ES-I3 (cell line): ENCODE data around the gene FIBCD1.

Experiments
- H3K36me3 ChIP-seq: 2 replicates; pipeline ENCODE4 v1.6.1; 2013; ENCODE audit warnings: mild to moderate bottlenecking, low read length, control low read depth, moderate library complexity; ENCODE audit not compliant: insufficient read depth
- H3K4me1 ChIP-seq: 2 replicates; pipeline ENCODE4 v1.6.1; 2013; ENCODE audit warnings: mild to moderate bottlenecking, control low read depth, low read length; ENCODE audit not compliant: insufficient read depth
- H3K9ac ChIP-seq: 2 replicates; pipeline ENCODE4 v1.6.1; 2013; ENCODE audit warnings: low read depth, mild to moderate bottlenecking, low read length, moderate library complexity
- H3K9me3 ChIP-seq: 2 replicates; pipeline ENCODE4 v1.6.1; 2013; ENCODE audit warnings: mild to moderate bottlenecking, low read length, moderate library complexity; ENCODE audit not compliant: control insufficient read depth, insufficient read depth

Gene FIBCD1

GRCh38 chr9:130865921-130866320, 73.1 kb downstream of the FIBCD1 start:
- no peaks in the 10 kb centered on the region for H3K9me3 ChIP-seq
- peaks cover 5% of the 10 kb centered on the region; the same call in 1 of the 2 replicates for H3K36me3 ChIP-seq
- H3K9ac ChIP-seq: no peak overlapping the region
- H3K4me1 ChIP-seq: no peaks in the 10 kb centered on the region; the same call in 1 of the 2 replicates

GRCh38 chr9:130864541-130864940, 74.5 kb downstream of the FIBCD1 start:
- Histone ChIP-seq H3K9me3 (no peaks in the 10 kb centered on the region), H3K36me3 (peaks cover 8% of the 10 kb centered on the region), H3K4me1 (peaks cover 7% of the 10 kb centered on the region), H3K9ac (no peak overlapping the region)

DNA sequence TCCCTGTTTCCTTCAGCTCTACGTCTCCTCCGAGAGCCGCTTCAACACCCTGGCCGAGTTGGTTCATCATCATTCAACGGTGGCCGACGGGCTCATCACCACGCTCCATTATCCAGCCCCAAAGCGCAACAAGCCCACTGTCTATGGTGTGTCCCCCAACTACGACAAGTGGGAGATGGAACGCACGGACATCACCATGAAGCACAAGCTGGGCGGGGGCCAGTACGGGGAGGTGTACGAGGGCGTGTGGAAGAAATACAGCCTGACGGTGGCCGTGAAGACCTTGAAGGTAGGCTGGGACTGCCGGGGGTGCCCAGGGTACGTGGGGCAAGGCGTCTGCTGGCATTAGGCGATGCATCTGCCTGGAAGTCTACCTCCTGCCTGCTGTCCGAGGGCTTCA, 76.3 kb downstream of the FIBCD1 start:
- H3K4me1 ChIP-seq: peaks cover 21% of the 10 kb centered on the region
- H3K9ac ChIP-seq: no peak overlapping the region
- no peaks in the 10 kb centered on the region for H3K9me3 ChIP-seq
- peaks cover 8% of the 10 kb centered on the region for H3K36me3 ChIP-seq

GRCh38 chr9:130862217-130862616, 76.8 kb downstream of the FIBCD1 start:
- Histone ChIP-seq H3K9me3 (no peaks in the 10 kb centered on the region), H3K9ac (no peak overlapping the region), H3K36me3 (peaks cover 8% of the 10 kb centered on the region), H3K4me1 (peaks cover 21% of the 10 kb centered on the region)

DNA sequence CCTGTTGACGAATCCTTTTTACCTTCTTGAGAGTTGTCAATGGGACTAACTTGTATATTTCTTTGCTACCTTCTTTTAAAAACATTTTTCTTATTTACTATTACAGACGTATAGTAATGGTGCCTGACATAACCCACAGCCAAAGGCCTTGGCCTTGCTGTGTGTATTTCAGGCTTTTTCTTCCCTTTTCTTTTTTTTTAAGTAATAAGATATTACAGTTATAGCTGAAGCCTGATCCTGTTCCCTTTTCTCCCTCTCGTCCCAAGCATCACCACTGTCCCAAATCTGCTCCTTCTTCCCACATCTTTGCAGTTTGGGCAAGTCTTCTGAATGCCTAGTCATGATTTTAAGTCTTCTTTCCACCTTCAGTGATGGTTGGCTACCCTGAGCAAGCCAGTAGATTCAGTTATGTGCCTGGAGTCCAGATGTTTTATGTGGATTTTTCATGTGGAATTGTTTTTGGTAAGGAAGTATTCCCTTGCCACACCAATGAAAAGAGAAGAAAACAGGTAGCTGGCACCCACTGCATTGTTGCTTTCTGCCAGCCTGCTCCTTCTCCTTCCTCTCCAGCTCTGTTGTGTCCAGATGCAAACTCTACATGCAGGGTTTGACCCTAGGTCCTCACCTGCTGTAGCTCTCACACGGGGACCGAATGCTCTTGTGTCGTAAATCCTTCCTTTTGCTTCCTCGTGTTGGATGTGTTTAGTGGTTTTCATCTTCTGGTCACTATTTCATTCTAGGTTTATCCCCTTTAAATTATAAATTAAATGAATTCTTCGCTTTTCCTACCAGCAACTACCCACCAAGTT, 77.5 kb downstream of the FIBCD1 start:
- no peak overlapping the region for H3K9ac ChIP-seq
- H3K9me3 ChIP-seq: no peaks in the 10 kb centered on the region
- peaks cover 11% of the 10 kb centered on the region for H3K36me3 ChIP-seq
- peaks cover 21% of the 10 kb centered on the region for H3K4me1 ChIP-seq

DNA sequence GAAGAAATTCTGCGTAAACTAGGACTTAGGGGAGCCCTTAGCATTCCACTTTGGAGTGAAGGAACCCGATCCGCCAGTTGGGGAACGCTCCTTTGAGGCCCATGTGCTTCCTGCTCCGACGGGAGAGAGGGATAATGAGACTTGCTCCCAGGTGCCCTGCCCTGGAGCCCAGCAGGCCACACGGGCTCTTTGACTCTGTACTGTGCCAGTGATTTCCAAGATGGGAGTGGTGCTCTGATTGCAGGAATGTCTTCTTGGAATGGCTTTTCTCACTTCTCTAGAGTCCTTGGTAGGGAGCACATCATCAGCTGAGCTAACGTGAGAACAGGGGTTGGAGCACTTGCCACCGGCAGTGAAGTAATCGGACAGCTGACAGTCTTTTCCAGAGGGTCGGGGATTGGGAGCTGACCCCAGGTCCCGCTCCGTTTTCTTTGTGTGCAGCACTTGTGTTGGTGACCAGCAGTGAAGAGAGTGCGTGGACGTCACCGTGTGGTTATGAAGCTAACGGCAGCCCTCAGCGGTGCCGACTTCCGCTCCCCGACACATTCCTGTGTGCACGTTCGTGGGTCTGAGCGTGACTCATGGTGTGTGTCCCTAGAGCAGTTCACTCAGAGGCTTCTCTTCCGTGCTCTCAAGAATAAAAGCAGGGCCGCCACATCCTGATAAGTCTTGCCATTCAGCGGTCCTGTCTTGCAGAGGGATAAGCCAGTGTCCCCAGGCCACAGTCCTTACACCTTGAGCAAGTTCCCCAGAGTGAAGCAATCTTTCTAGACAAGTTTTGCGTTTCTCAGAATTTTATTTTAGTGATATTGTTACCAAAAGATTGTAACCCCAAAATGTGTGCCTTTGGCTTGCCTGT, 78.4 kb downstream of the FIBCD1 start:
- peaks cover 12% of the 10 kb centered on the region for H3K36me3 ChIP-seq
- no peak overlapping the region for H3K9ac ChIP-seq
- H3K4me1 ChIP-seq: peaks cover 21% of the 10 kb centered on the region
- no peaks in the 10 kb centered on the region for H3K9me3 ChIP-seq

DNA sequence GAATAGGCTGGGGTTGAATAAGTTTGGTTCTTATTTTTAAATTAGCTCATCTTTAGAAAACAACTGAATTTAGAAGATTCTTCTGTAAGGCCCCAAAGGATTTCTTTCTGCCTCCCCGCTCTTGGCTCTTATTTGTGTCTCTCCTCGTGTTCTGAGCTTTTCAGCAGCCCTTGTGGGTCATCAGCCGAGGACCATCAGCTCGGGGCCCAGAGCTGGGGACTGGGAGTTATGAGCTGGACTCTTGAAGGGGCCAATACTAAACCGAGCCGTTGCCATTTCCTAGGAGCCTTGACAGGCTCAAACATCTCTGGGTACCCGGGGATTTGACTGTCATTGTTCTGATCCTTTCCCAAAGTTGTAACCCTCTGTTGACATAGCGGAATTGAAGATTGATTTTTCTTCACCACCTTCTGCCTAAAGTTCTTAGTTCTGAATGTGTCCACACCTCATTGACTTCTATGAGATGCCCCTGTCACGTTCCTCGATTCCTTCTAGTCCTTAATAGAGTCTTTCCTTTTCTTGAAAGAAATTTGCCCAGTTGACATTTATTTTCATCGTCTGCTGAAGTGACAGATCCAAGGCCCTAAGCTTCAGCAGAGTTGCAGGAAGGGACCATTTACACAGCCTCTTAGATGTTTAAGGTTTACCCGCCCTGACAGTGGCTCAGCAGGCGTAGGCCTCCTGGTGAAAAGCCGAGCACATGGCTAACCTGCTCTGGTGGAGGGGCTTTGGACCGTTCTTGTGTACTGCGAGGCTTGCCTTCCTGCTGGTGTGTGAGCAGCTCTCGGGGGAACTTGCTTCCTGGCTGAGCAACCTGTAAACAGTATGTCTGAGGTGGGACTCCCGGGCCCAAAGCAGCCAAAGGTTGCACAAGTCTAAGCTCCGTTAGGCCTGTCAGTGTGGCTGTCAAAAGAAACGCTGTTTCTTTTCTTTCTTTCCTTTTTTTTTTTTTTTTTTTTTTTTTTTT, 80.0 kb downstream of the FIBCD1 start:
- H3K9ac ChIP-seq: no peak overlapping the region
- no peaks in the 10 kb centered on the region for H3K9me3 ChIP-seq
- peaks cover 12% of the 10 kb centered on the region for H3K36me3 ChIP-seq
- peaks cover 21% of the 10 kb centered on the region for H3K4me1 ChIP-seq

DNA sequence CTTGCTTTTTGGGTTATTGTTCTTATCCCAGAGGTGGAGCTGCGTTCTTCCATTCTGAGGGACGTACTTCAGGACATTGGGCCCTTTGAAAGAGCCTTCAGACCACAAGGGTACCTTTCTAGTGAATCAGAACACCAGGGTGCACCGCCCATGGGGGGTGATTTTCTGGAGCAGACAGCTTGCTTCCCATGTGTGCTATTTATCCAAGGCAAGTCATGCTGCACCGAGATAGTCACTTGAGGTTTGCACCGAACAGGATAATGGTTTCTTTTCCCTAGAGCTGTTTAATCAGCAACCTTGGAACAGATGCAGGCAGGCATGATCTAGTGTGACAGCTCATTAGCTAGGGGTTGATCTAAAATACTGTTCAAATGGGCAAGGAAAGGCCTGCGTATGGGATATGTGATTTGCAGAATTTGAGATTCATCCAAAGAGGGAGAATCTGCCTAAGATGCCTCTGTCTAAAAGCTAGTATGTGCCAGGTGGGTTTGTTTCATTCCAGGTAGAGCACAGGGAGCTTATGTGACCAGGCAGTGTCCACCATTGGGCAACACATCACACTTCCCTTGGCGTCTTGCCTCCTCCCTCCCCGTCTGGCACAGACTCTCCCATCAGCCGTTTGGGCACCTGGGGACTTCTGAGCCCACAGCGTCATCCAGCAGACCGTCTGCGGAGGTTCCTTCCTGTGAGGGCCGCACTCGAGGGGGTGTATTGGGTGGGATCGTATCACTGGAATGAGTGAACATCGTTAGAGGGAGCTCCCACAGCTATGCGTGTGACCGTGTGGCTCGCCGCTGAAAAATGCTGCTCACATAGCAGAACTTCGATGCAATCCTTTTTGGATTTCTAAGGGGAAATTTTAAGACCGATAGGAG, 80.9 kb downstream of the FIBCD1 start:
- Histone ChIP-seq H3K4me1 (peaks cover 21% of the 10 kb centered on the region), H3K36me3 (peaks cover 8% of the 10 kb centered on the region; the same call in 1 of the 2 replicates), H3K9me3 (no peaks in the 10 kb centered on the region), H3K9ac (no peak overlapping the region)

DNA sequence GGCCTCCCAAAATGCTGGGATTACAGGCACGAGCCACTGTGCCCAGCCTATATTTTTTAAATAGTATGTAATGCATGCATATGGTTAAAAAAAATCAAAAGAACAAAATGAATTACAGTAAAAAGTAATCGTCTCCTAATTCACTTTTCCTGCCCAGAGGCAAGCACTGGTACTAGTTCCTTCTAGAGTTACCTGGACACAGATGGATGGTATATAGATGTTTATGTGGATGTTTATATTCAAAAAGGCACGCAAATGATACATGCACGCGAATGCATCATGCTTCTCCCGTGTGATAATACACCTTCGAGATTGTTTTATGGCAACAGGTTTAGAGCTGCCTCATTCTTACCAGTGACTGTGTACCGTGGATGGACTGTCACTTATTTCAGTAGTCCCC, 82.6 kb downstream of the FIBCD1 start:
- Histone ChIP-seq H3K4me1 (peaks cover 21% of the 10 kb centered on the region), H3K36me3 (peaks cover 7% of the 10 kb centered on the region; the same call in 1 of the 2 replicates), H3K9me3 (no peaks in the 10 kb centered on the region), H3K9ac (no peak overlapping the region)

- Histone ChIP-seq H3K4me1 (peaks cover 16% of the 10 kb centered on the region), H3K9ac (no peak overlapping the region), H3K36me3 (peaks cover 4% of the 10 kb centered on the region; the same call in 1 of the 2 replicates), H3K9me3 (no peaks in the 10 kb centered on the region)
These were observed 84.2 kb downstream of the FIBCD1 start for GRCh38 chr9:130854835-130855234.

DNA sequence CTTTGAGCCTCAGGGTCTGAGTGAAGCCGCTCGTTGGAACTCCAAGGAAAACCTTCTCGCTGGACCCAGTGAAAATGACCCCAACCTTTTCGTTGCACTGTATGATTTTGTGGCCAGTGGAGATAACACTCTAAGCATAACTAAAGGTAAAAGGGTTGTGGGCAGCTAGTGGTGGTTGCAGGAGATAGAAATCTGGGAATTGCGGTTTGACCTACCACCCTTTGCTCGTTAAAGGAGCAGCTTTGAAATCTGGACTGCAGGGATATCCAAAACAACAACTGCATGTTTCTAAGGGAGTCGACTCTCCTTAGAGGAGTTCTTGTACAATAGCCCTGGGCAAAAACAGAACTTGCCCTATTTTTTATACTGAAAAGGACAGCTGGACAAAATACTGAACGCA, 85.0 kb downstream of the FIBCD1 start:
- H3K4me1 ChIP-seq: peaks cover 12% of the 10 kb centered on the region
- no peak overlapping the region for H3K9ac ChIP-seq
- H3K36me3 ChIP-seq: peaks cover 4% of the 10 kb centered on the region; the same call in 1 of the 2 replicates
- no peaks in the 10 kb centered on the region for H3K9me3 ChIP-seq

GRCh38 chr9:130852801-130853200, 86.2 kb downstream of the FIBCD1 start:
- Histone ChIP-seq H3K36me3 (peaks cover 4% of the 10 kb centered on the region; the same call in 1 of the 2 replicates), H3K9ac (no peak overlapping the region), H3K4me1 (peaks cover 6% of the 10 kb centered on the region; the same call in 1 of the 2 replicates), H3K9me3 (no peaks in the 10 kb centered on the region)
